ENCODE measurements around the gene ARID1A.

GRCh38 chr1:26719205-26719604 lies 23.4 kb downstream of the ARID1A start:
- TF ChIP-seq CTCF (conservative IDR thresholded peaks at IDR 0.05 in 1 of 2, IDR thresholded peaks at IDR 0.05 in 1 of 2; ENCODE audit: extremely low read depth in 1 of 2, insufficient read depth in 1 of 2, low read depth in 1 of 2, low read length in 2 of 2) (no peak), EZH2 (IDR thresholded peaks at IDR 0.05; ENCODE audit: borderline replicate concordance, low read length) (no peak)
